MCF 10A (cell line): ENCODE data around the gene NR2E3. TPM values are rescaled to one million over a fixed set of nuclear protein-coding genes. Genes with fewer than 3 reads are reported as not detected.

Source experiments
- BruUV-seq: library from RNA; stranded (reverse); fragments of 400-500 nt; replicated peaks from 2 replicates; lab custom pipeline; 2021; lab: Mats Ljungman, UMichigan
- CTCF ChIA-PET: fragments of 300-600 bp; sonication (Branson Sonifier 250); formaldehyde crosslinking; extraction: SDS; loops from one replicate; lab custom pipeline; 2021; ENCODE audit warnings: antibody characterized with exemption, inconsistent platforms; lab: Yijun Ruan, JAX
- POLR2A ChIA-PET: fragments of 300-600, 350-650 bp; sonication (Branson Sonifier 250); formaldehyde crosslinking; extraction: SDS; loops from one replicate; lab custom pipeline; 2020; ENCODE audit warnings: antibody characterized with exemption, inconsistent platforms; lab: Yijun Ruan, JAX
- DNase-seq: peaks from one replicate; pipeline ENCODE4 v3.0.0-alpha.2; 2018; ENCODE audit not compliant: unreplicated experiment
- H3K27ac Mint-ChIP-seq: one replicate; pipeline ENCODE4 v1.8.0; 2022; ENCODE audit warnings: mild to moderate bottlenecking, low read depth, mixed read lengths; ENCODE audit not compliant: unreplicated experiment
- H3K27me3 Mint-ChIP-seq: one replicate; pipeline ENCODE4 v1.8.0; 2022; ENCODE audit warnings: mixed read lengths; ENCODE audit not compliant: insufficient read depth, unreplicated experiment
- H3K36me3 Mint-ChIP-seq: one replicate; pipeline ENCODE4 v1.8.0; 2022; ENCODE audit warnings: mild to moderate bottlenecking, moderate library complexity, mixed read lengths; ENCODE audit not compliant: insufficient read depth, unreplicated experiment
- H3K4me1 Mint-ChIP-seq: one replicate; pipeline ENCODE4 v1.8.0; 2022; ENCODE audit warnings: mixed read lengths; ENCODE audit not compliant: insufficient read depth, unreplicated experiment
- H3K4me3 Mint-ChIP-seq: one replicate; pipeline ENCODE4 v1.8.0; 2022; ENCODE audit warnings: mild to moderate bottlenecking, moderate library complexity, mixed read lengths; ENCODE audit not compliant: unreplicated experiment
- H3K9me3 Mint-ChIP-seq: one replicate; pipeline ENCODE4 v1.8.0; 2022; ENCODE audit warnings: mixed read lengths; ENCODE audit not compliant: unreplicated experiment
- intact Hi-C: fragments of 100-400 bp; cut with micrococcal nuclease; formaldehyde crosslinking; loops from 2 replicates; pipeline ENCODE4 v1.14.1; 2022
- total RNA-seq: library from RNA; stranded (reverse); gene quantifications from 2 replicates; pipeline ENCODE4 v1.2.3, GENCODE V29; 2022
- TF ChIP-seq, protein P1 (sequence below): fragments of 200-600 bp; IDR thresholded peaks from one replicate; pipeline ENCODE4 v1.8.0; 2022; ENCODE audit warnings: antibody characterized with exemption, mild to moderate bottlenecking; ENCODE audit not compliant: unreplicated experiment

NR2E3 gene
- total RNA-seq, 1 experiment from 2014 or later: 0.49 TPM

DNA sequence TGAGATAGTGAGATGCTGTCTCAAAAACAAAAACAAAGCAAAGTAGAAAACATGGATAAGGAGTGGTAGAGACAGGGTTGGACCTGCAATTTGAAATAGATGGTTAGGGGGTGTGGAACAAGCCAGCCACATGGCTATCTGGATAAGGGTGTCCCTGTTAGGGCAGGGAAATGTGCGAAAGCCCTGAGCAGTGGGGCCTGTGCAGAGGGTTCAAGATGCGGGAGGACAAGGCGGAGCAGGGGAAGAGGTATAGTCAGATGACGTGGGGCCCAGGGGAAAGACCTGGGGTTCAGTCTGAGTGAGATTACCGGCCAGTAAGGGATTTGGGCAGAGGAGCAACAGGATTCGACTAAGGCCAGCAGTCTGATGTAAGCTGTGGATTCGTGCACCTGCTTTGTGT is 18.4 kb upstream of the NR2E3 start:
- Mint-ChIP-seq H3K4me3 (no peak overlapping the region), H3K9me3 (no peaks in the 10 kb centered on the region), H3K36me3 (no peaks in the 10 kb centered on the region), H3K27me3 (no peaks in the 10 kb centered on the region), H3K27ac (no peak overlapping the region), H3K4me1 (peaks cover 12% of the 10 kb centered on the region)
- no peak for DNase-seq
- no TSS peak for BruUV-seq
- intact Hi-C loops: no loop called here
- CTCF ChIA-PET: interaction anchor here (1.9 to 2.0 kb wide), 2 partner anchors 9 to 12 kb away, joined by 5 to 13 read pairs; no protein-coding TSS in a partner anchor
- TF ChIP-seq, protein P1, sequence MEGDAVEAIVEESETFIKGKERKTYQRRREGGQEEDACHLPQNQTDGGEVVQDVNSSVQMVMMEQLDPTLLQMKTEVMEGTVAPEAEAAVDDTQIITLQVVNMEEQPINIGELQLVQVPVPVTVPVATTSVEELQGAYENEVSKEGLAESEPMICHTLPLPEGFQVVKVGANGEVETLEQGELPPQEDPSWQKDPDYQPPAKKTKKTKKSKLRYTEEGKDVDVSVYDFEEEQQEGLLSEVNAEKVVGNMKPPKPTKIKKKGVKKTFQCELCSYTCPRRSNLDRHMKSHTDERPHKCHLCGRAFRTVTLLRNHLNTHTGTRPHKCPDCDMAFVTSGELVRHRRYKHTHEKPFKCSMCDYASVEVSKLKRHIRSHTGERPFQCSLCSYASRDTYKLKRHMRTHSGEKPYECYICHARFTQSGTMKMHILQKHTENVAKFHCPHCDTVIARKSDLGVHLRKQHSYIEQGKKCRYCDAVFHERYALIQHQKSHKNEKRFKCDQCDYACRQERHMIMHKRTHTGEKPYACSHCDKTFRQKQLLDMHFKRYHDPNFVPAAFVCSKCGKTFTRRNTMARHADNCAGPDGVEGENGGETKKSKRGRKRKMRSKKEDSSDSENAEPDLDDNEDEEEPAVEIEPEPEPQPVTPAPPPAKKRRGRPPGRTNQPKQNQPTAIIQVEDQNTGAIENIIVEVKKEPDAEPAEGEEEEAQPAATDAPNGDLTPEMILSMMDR: no peak
- POLR2A ChIA-PET: no interaction called here

- TF ChIP-seq, protein P1: no peak
- intact Hi-C loops: no loop called here
- no TSS peak for BruUV-seq
- no peak for DNase-seq
- ChIA-PET POLR2A (no interaction called here), CTCF (interaction anchor here (2.0 kb wide), 1 partner anchor 8 kb away, joined by 13 read pairs; no protein-coding TSS in a partner anchor)
- Mint-ChIP-seq H3K27me3 (no peaks in the 10 kb centered on the region), H3K9me3 (no peaks in the 10 kb centered on the region), H3K36me3 (no peaks in the 10 kb centered on the region), H3K4me1 (peaks cover 12% of the 10 kb centered on the region), H3K27ac (no peak overlapping the region), H3K4me3 (no peak overlapping the region)
Observed at GRCh38 chr15:71792521-71792920, 17.8 kb upstream of the NR2E3 start.

DNA sequence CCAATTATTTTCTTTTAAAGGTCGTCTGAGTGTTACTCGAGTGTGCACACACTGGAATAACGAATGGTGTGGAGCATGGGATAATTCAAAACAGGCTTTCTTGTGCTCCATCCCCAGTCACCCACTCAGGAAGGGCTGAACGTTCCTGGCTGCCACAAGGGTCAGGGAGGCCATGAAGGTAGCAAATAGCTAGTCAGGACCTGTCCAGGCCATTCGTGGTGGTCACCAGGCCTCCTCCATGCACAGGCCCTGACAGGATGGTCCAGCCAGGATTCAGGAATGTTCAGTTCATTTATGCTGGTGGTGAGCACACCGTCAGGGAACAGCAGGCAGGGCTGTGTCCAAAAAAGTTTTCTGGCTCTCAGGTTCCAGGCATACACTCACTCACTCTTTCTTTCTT is 11.7 kb upstream of the NR2E3 start:
- Mint-ChIP-seq H3K27me3 (no peaks in the 10 kb centered on the region), H3K4me1 (peaks cover 6% of the 10 kb centered on the region), H3K27ac (no peak overlapping the region), H3K36me3 (no peaks in the 10 kb centered on the region), H3K9me3 (no peaks in the 10 kb centered on the region), H3K4me3 (no peak overlapping the region)
- TF ChIP-seq, protein P1: no peak
- DNase-seq: no peak
- intact Hi-C loops: no loop called here
- ChIA-PET POLR2A (interaction anchor here (0.7 kb wide), 2 partner anchors 214 to 830 kb away, joined by 3 read pairs; no protein-coding TSS in a partner anchor), CTCF (interaction anchor here (0.9 to 9.1 kb wide), 4 partner anchors 17 to 266 kb away, joined by 3 to 149 read pairs (median 4); no protein-coding TSS in a partner anchor)
- no TSS peak for BruUV-seq

DNA sequence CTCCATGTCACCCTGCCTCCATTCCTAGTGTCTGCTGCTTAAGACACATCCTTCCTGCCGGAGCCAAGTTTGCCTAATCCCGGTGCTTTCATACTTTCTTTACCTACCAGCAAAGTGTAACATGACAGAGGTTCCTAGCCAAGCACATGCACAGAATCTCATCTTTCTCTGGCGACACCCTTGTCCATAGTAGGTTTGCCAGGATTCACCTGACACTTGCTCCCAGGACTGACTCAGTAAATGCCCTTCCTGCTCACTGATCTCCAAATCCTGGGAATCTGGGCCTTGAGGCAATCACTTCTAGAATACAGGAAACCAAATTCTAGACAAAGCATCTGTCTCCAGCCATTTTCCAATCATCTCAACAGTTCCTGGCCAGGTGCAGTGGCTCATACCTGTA is 10.2 kb upstream of the NR2E3 start:
- Mint-ChIP-seq H3K36me3 (no peaks in the 10 kb centered on the region), H3K27ac (no peak overlapping the region), H3K4me3 (no peak overlapping the region), H3K27me3 (no peaks in the 10 kb centered on the region), H3K4me1 (peaks cover 6% of the 10 kb centered on the region), H3K9me3 (no peaks in the 10 kb centered on the region)
- TF ChIP-seq, protein P1: no peak
- DNase-seq: no peak
- CTCF ChIA-PET: interaction anchor here (0.6 to 9.1 kb wide), 24 partner anchors 8 to 1117 kb away, joined by 3 to 149 read pairs (median 6); no protein-coding TSS in a partner anchor
- intact Hi-C loops: loop anchor here (5.0 to 10.0 kb wide), 5 partner anchors 148 to 908 kb away; partner anchors contain the start of genes LRRC49, THAP10 and THSD4
- BruUV-seq: no TSS peak
- POLR2A ChIA-PET: interaction anchor here (1.2 to 1.5 kb wide), 2 partner anchors 56 to 350 kb away, joined by 3 to 6 read pairs; no protein-coding TSS in a partner anchor
